ENCODE measurements around the gene IGFBP4.

IGFBP4 gene

GRCh38 chr17:40419559-40420331 lies 23.5 kb upstream of the IGFBP4 start:
- peaks cover 32% of the 10 kb centered on the region for H3K4me1 Mint-ChIP-seq
- no peaks in the 10 kb centered on the region for H3K36me3 Mint-ChIP-seq
- no peaks in the 10 kb centered on the region for H3K9me3 Mint-ChIP-seq
- no peak overlapping the region for H3K27ac Mint-ChIP-seq
- peak overlapping the region; percentile 73 for H3K4me3 Mint-ChIP-seq
- H3K27me3 Mint-ChIP-seq, result no peaks in the 10 kb centered on the region

- no peaks in the 10 kb centered on the region for H3K27me3 Mint-ChIP-seq
- no peaks in the 10 kb centered on the region for H3K9me3 Mint-ChIP-seq
- H3K36me3 Mint-ChIP-seq, result no peaks in the 10 kb centered on the region
- no peak overlapping the region for H3K4me3 Mint-ChIP-seq
- H3K4me1 Mint-ChIP-seq, result peaks cover 45% of the 10 kb centered on the region
- peak overlapping the region; percentile 59 for H3K27ac Mint-ChIP-seq
Observed at GRCh38 chr17:40422990-40423633, 20.1 kb upstream of the IGFBP4 start.

- H3K27ac Mint-ChIP-seq, result peak overlapping the region; percentile 23
- H3K4me1 Mint-ChIP-seq, result peaks cover 33% of the 10 kb centered on the region
Observed at GRCh38 chr17:40425741-40426140, 17.5 kb upstream of the IGFBP4 start.

GRCh38 chr17:40427002-40427491 lies 16.2 kb upstream of the IGFBP4 start:
- no peak overlapping the region for H3K4me3 Mint-ChIP-seq
- no peak overlapping the region for H3K27ac Mint-ChIP-seq
- H3K9me3 Mint-ChIP-seq, result no peaks in the 10 kb centered on the region
- no peaks in the 10 kb centered on the region for H3K36me3 Mint-ChIP-seq
- no peaks in the 10 kb centered on the region for H3K27me3 Mint-ChIP-seq
- H3K4me1 Mint-ChIP-seq, result peaks cover 33% of the 10 kb centered on the region

More at GRCh38 chr17:40425741-40426140, 17.5 kb upstream of the IGFBP4 start:
- no peaks in the 10 kb centered on the region for H3K36me3 Mint-ChIP-seq
- H3K27me3 Mint-ChIP-seq, result no peaks in the 10 kb centered on the region
- no peaks in the 10 kb centered on the region for H3K9me3 Mint-ChIP-seq
- H3K4me3 Mint-ChIP-seq, result no peak overlapping the region

GRCh38 chr17:40430272-40431230 lies 12.7 kb upstream of the IGFBP4 start:
- Mint-ChIP-seq H3K9me3 (no peaks in the 10 kb centered on the region), H3K27ac (no peak overlapping the region), H3K4me3 (no peak overlapping the region), H3K36me3 (no peaks in the 10 kb centered on the region), H3K27me3 (no peaks in the 10 kb centered on the region), H3K4me1 (peaks cover 31% of the 10 kb centered on the region)

GRCh38 chr17:40431231-40431602 lies 12.0 kb upstream of the IGFBP4 start:
- Mint-ChIP-seq H3K9me3 (no peaks in the 10 kb centered on the region), H3K27ac (no peak overlapping the region), H3K4me1 (peaks cover 24% of the 10 kb centered on the region), H3K4me3 (no peak overlapping the region), H3K36me3 (no peaks in the 10 kb centered on the region), H3K27me3 (no peaks in the 10 kb centered on the region)

- H3K4me3 Mint-ChIP-seq, result no peak overlapping the region
- no peaks in the 10 kb centered on the region for H3K36me3 Mint-ChIP-seq
- H3K27me3 Mint-ChIP-seq, result no peaks in the 10 kb centered on the region
- no peaks in the 10 kb centered on the region for H3K9me3 Mint-ChIP-seq
- no peak overlapping the region for H3K27ac Mint-ChIP-seq
- peaks cover 7% of the 10 kb centered on the region for H3K4me1 Mint-ChIP-seq
Observed at GRCh38 chr17:40432864-40433528, 10.3 kb upstream of the IGFBP4 start.

- Mint-ChIP-seq H3K27me3 (no peaks in the 10 kb centered on the region), H3K9me3 (no peaks in the 10 kb centered on the region), H3K4me3 (no peak overlapping the region), H3K4me1 (peaks cover 4% of the 10 kb centered on the region), H3K36me3 (no peaks in the 10 kb centered on the region), H3K27ac (no peak overlapping the region)
Observed at GRCh38 chr17:40433551-40434415, 9.5 kb upstream of the IGFBP4 start.

- Mint-ChIP-seq H3K36me3 (no peaks in the 10 kb centered on the region), H3K27ac (no peak overlapping the region), H3K9me3 (no peaks in the 10 kb centered on the region), H3K4me3 (no peak overlapping the region), H3K27me3 (no peaks in the 10 kb centered on the region), H3K4me1 (peaks cover 4% of the 10 kb centered on the region)
Observed at GRCh38 chr17:40436636-40437035, 6.6 kb upstream of the IGFBP4 start.

- Mint-ChIP-seq H3K27me3 (no peaks in the 10 kb centered on the region), H3K9me3 (no peaks in the 10 kb centered on the region), H3K36me3 (no peaks in the 10 kb centered on the region), H3K4me1 (peaks cover 4% of the 10 kb centered on the region), H3K27ac (no peak overlapping the region), H3K4me3 (no peak overlapping the region)
Observed at GRCh38 chr17:40437095-40437732, 6.0 kb upstream of the IGFBP4 start.

GRCh38 chr17:40440166-40440565 lies 3.1 kb upstream of the IGFBP4 start:
- no peaks in the 10 kb centered on the region for H3K9me3 Mint-ChIP-seq
- H3K4me3 Mint-ChIP-seq, result no peak overlapping the region
- H3K27me3 Mint-ChIP-seq, result no peaks in the 10 kb centered on the region

GRCh38 chr17:40442392-40443195 lies 656 bp upstream of the IGFBP4 start:
- Mint-ChIP-seq H3K4me3 (peak overlapping the region; percentile 61), H3K27ac (no peak overlapping the region), H3K36me3 (no peaks in the 10 kb centered on the region), H3K9me3 (no peaks in the 10 kb centered on the region), H3K27me3 (no peaks in the 10 kb centered on the region), H3K4me1 (peaks cover 26% of the 10 kb centered on the region)

More at GRCh38 chr17:40440166-40440565, 3.1 kb upstream of the IGFBP4 start:
- Mint-ChIP-seq H3K4me1 (peaks cover 18% of the 10 kb centered on the region), H3K36me3 (no peaks in the 10 kb centered on the region), H3K27ac (no peak overlapping the region)

All from activated naive CD4-positive, alpha-beta T cell treated with anti-CD3 and anti-CD28 coated beads, Interleukin-2, amount 50 U/mL, for 24 hours (primary cell).